ENCODE data around the gene PDCD7.
A peak's percentile ranks its signal among the peaks of the same experiment; 100 is the strongest.

The PDCD7 gene

GRCh38 chr15:65134538-65134937 lies 930 bp upstream of the PDCD7 start:
- no peaks in the 10 kb centered on the region for H3K27me3 ChIP-seq (ENCODE audit: control insufficient read depth in 5 of 5, insufficient read depth in 4 of 5, low read length in 5 of 5)
- H3K27ac ChIP-seq (ENCODE audit: low read depth, low read length): no peak overlapping the region
- H3K4me3 ChIP-seq (ENCODE audit: low read depth in 1 of 5, low read length in 5 of 5): peak overlapping the region in 3 of 5 donors; percentile 76 to 91 (median 86)
- H3K9me3 ChIP-seq (ENCODE audit: control insufficient read depth in 5 of 5, low read length in 5 of 5): no peaks in the 10 kb centered on the region
- peaks cover 0 to 6% (median 2%) of the 10 kb centered on the region in 5 donors for H3K36me3 ChIP-seq (ENCODE audit: control insufficient read depth in 5 of 5, insufficient read depth in 5 of 5, low read length in 5 of 5)
- H3K9ac ChIP-seq (ENCODE audit: low read length in 5 of 5): no peak overlapping the region
- peaks cover 4 to 26% (median 22%) of the 10 kb centered on the region in 5 donors for H3K4me1 ChIP-seq (ENCODE audit: control insufficient read depth in 5 of 5, insufficient read depth in 5 of 5, low read length in 5 of 5)

- H3K27ac ChIP-seq (ENCODE audit: low read depth, low read length): peak overlapping the region; percentile 46
- H3K27me3 ChIP-seq (ENCODE audit: control insufficient read depth in 5 of 5, insufficient read depth in 4 of 5, low read length in 5 of 5): no peaks in the 10 kb centered on the region
- H3K4me3 ChIP-seq (ENCODE audit: low read depth in 1 of 5, low read length in 5 of 5): peak overlapping the region; percentile 69 to 91 (median 76)
- peaks cover 14 to 21% (median 17%) of the 10 kb centered on the region in 5 donors for H3K36me3 ChIP-seq (ENCODE audit: control insufficient read depth in 5 of 5, insufficient read depth in 5 of 5, low read length in 5 of 5)
- peak overlapping the region; percentile 76 to 95 (median 93) for H3K9ac ChIP-seq (ENCODE audit: low read length in 5 of 5)
- H3K9me3 ChIP-seq (ENCODE audit: control insufficient read depth in 5 of 5, low read length in 5 of 5): no peaks in the 10 kb centered on the region
- H3K4me1 ChIP-seq (ENCODE audit: control insufficient read depth in 5 of 5, insufficient read depth in 5 of 5, low read length in 5 of 5): peaks cover 4 to 26% (median 22%) of the 10 kb centered on the region in 5 donors
Measured at GRCh38 chr15:65132878-65133547, 595 bp downstream of the PDCD7 start.

- no peak overlapping the region for H3K27ac ChIP-seq (ENCODE audit: low read depth, low read length)
Measured at GRCh38 chr15:65130941-65131340, 2.7 kb downstream of the PDCD7 start.

GRCh38 chr15:65115542-65115941 lies 18.1 kb downstream of the PDCD7 start:
- Histone ChIP-seq H3K4me1 (ENCODE audit: control insufficient read depth in 5 of 5, insufficient read depth in 5 of 5, low read length in 5 of 5) (no peaks in the 10 kb centered on the region), H3K4me3 (ENCODE audit: low read depth in 1 of 5, low read length in 5 of 5) (no peak overlapping the region), H3K9ac (ENCODE audit: low read length in 5 of 5) (no peak overlapping the region), H3K36me3 (ENCODE audit: control insufficient read depth in 5 of 5, insufficient read depth in 5 of 5, low read length in 5 of 5) (peaks cover 49 to 81% (median 60%) of the 10 kb centered on the region in 5 donors), H3K27me3 (ENCODE audit: control insufficient read depth in 5 of 5, insufficient read depth in 4 of 5, low read length in 5 of 5) (no peaks in the 10 kb centered on the region), H3K27ac (ENCODE audit: low read depth, low read length) (no peak overlapping the region), H3K9me3 (ENCODE audit: control insufficient read depth in 5 of 5, low read length in 5 of 5) (no peaks in the 10 kb centered on the region)

More at GRCh38 chr15:65130941-65131340, 2.7 kb downstream of the PDCD7 start:
- H3K36me3 ChIP-seq (ENCODE audit: control insufficient read depth in 5 of 5, insufficient read depth in 5 of 5, low read length in 5 of 5): peaks cover 23 to 39% (median 31%) of the 10 kb centered on the region in 5 donors
- H3K27me3 ChIP-seq (ENCODE audit: control insufficient read depth in 5 of 5, insufficient read depth in 4 of 5, low read length in 5 of 5): no peaks in the 10 kb centered on the region
- H3K4me1 ChIP-seq (ENCODE audit: control insufficient read depth in 5 of 5, insufficient read depth in 5 of 5, low read length in 5 of 5): peaks cover 4 to 26% (median 22%) of the 10 kb centered on the region in 5 donors
- H3K9me3 ChIP-seq (ENCODE audit: control insufficient read depth in 5 of 5, low read length in 5 of 5): no peaks in the 10 kb centered on the region
- H3K4me3 ChIP-seq (ENCODE audit: low read depth in 1 of 5, low read length in 5 of 5): no peak overlapping the region
- peak overlapping the region in 2 of 5 donors; percentile 9 to 32 for H3K9ac ChIP-seq (ENCODE audit: low read length in 5 of 5)

- H3K9ac ChIP-seq (ENCODE audit: low read length in 5 of 5): no peak within 1 kb of the TSS
- H3K9me3 ChIP-seq (ENCODE audit: control insufficient read depth in 5 of 5, low read length in 5 of 5): no peaks in the 10 kb centered on the region
- no peak within 1 kb of the TSS for H3K27ac ChIP-seq (ENCODE audit: low read depth, low read length)
- H3K4me1 ChIP-seq (ENCODE audit: control insufficient read depth in 5 of 5, insufficient read depth in 5 of 5, low read length in 5 of 5): no peaks in the 10 kb centered on the region
- H3K27me3 ChIP-seq (ENCODE audit: control insufficient read depth in 5 of 5, insufficient read depth in 4 of 5, low read length in 5 of 5): no peaks in the 10 kb centered on the region
- peaks cover 49 to 81% (median 60%) of the 10 kb centered on the region in 5 donors for H3K36me3 ChIP-seq (ENCODE audit: control insufficient read depth in 5 of 5, insufficient read depth in 5 of 5, low read length in 5 of 5)
- H3K4me3 ChIP-seq (ENCODE audit: low read depth in 1 of 5, low read length in 5 of 5): no peak within 1 kb of the TSS
Measured at GRCh38 chr15:65115086-65115485, 18.5 kb downstream of the PDCD7 start, which contains the start of gene UBAP1L. TSS of gene UBAP1L (minus strand) at chr15:65115200. CDS start at chr15:65106215, 8,985 bp downstream.

- Histone ChIP-seq H3K27me3 (ENCODE audit: control insufficient read depth in 5 of 5, insufficient read depth in 4 of 5, low read length in 5 of 5) (no peaks in the 10 kb centered on the region), H3K4me1 (ENCODE audit: control insufficient read depth in 5 of 5, insufficient read depth in 5 of 5, low read length in 5 of 5) (no peaks in the 10 kb centered on the region), H3K27ac (ENCODE audit: low read depth, low read length) (no peak overlapping the region), H3K4me3 (ENCODE audit: low read depth in 1 of 5, low read length in 5 of 5) (no peak overlapping the region), H3K9me3 (ENCODE audit: control insufficient read depth in 5 of 5, low read length in 5 of 5) (no peaks in the 10 kb centered on the region), H3K36me3 (ENCODE audit: control insufficient read depth in 5 of 5, insufficient read depth in 5 of 5, low read length in 5 of 5) (peaks cover 22 to 54% (median 30%) of the 10 kb centered on the region in 5 donors), H3K9ac (ENCODE audit: low read length in 5 of 5) (no peak overlapping the region)
Measured at GRCh38 chr15:65110676-65111292, 22.8 kb downstream of the PDCD7 start.

GRCh38 chr15:65106011-65106590 lies 27.5 kb downstream of the PDCD7 start:
- Histone ChIP-seq H3K27me3 (ENCODE audit: control insufficient read depth in 5 of 5, insufficient read depth in 4 of 5, low read length in 5 of 5) (no peaks in the 10 kb centered on the region), H3K4me1 (ENCODE audit: control insufficient read depth in 5 of 5, insufficient read depth in 5 of 5, low read length in 5 of 5) (peaks cover 0 to 5% (median 0%) of the 10 kb centered on the region in 5 donors), H3K27ac (ENCODE audit: low read depth, low read length) (no peak overlapping the region), H3K36me3 (ENCODE audit: control insufficient read depth in 5 of 5, insufficient read depth in 5 of 5, low read length in 5 of 5) (peaks cover 3 to 39% (median 22%) of the 10 kb centered on the region in 5 donors), H3K4me3 (ENCODE audit: low read depth in 1 of 5, low read length in 5 of 5) (no peak overlapping the region), H3K9ac (ENCODE audit: low read length in 5 of 5) (no peak overlapping the region), H3K9me3 (ENCODE audit: control insufficient read depth in 5 of 5, low read length in 5 of 5) (no peaks in the 10 kb centered on the region)

- no peak overlapping the region for H3K4me3 ChIP-seq (ENCODE audit: low read depth in 1 of 5, low read length in 5 of 5)
- no peaks in the 10 kb centered on the region for H3K27me3 ChIP-seq (ENCODE audit: control insufficient read depth in 5 of 5, insufficient read depth in 4 of 5, low read length in 5 of 5)
- no peak overlapping the region for H3K9ac ChIP-seq (ENCODE audit: low read length in 5 of 5)
- H3K4me1 ChIP-seq (ENCODE audit: control insufficient read depth in 5 of 5, insufficient read depth in 5 of 5, low read length in 5 of 5): peaks cover 0 to 5% (median 0%) of the 10 kb centered on the region in 5 donors
- no peak overlapping the region for H3K27ac ChIP-seq (ENCODE audit: low read depth, low read length)
- no peaks in the 10 kb centered on the region for H3K9me3 ChIP-seq (ENCODE audit: control insufficient read depth in 5 of 5, low read length in 5 of 5)
- peaks cover 0 to 44% (median 28%) of the 10 kb centered on the region in 5 donors for H3K36me3 ChIP-seq (ENCODE audit: control insufficient read depth in 5 of 5, insufficient read depth in 5 of 5, low read length in 5 of 5)
Measured at GRCh38 chr15:65105038-65105437, 28.6 kb downstream of the PDCD7 start.

- Histone ChIP-seq H3K9ac (ENCODE audit: low read length in 5 of 5) (no peak overlapping the region), H3K4me3 (ENCODE audit: low read depth in 1 of 5, low read length in 5 of 5) (no peak overlapping the region), H3K4me1 (ENCODE audit: control insufficient read depth in 5 of 5, insufficient read depth in 5 of 5, low read length in 5 of 5) (peaks cover 0 to 5% (median 0%) of the 10 kb centered on the region in 5 donors), H3K9me3 (ENCODE audit: control insufficient read depth in 5 of 5, low read length in 5 of 5) (no peaks in the 10 kb centered on the region), H3K27ac (ENCODE audit: low read depth, low read length) (no peak overlapping the region), H3K36me3 (ENCODE audit: control insufficient read depth in 5 of 5, insufficient read depth in 5 of 5, low read length in 5 of 5) (peaks cover 8 to 64% (median 48%) of the 10 kb centered on the region in 5 donors), H3K27me3 (ENCODE audit: control insufficient read depth in 5 of 5, insufficient read depth in 4 of 5, low read length in 5 of 5) (no peaks in the 10 kb centered on the region)
Measured at GRCh38 chr15:65102912-65103311, 30.7 kb downstream of the PDCD7 start.

Measured in subcutaneous abdominal adipose tissue (tissue), 5 donors.